ENCODE data around the gene PRRT1.
"Not testable (repeated sequence)": the region's sequence is repeated elsewhere in the genome, so short reads cannot be mapped to it uniquely, and the experiment has no call there.

The PRRT1 gene

DNA sequence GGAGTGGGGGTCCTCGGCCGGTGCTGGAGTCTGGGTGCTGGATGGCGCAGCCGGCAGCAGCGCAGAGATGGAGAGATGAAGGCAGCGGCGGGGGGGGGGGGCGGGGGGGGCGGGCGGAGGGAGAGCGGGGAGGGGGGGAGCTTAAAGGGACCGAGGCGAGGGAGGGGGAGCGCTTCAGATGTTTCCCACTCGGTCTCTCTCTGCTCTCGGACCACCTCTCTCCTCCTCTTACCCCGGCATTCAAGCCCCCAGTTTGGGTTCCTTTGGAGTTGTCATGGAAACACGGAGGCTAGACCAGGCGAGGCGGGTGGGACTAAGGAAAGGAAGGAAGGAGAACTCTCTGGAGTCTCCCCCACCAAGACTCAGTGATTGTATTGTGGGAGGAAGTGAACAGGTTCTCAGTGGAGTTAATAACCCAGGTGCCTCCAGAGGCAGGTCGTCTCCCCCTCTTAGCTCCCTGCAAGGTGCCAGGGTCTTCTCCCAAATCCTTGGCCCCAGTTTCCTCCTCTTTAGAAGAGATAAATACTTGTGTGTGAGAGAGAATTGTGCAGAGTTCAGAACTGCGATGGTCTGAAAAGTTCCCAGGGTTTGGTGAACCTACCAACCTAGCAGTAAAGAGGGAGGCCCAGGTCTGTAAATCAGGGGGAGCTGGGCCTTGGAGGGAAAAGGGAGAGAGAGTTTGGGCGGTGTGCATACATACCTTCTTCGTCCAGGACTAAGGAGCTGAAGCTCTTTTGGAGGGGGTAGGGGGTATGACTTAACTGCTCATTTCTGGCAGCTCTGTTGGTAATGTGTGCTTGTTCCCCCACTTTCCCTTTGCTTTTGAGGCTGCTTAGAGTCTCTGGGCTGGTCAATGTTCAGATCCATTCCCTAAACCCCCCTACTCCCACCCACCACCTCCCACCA is at the start of gene PRRT1:
PRRT1 (minus strand) TSS at position 77 of the 906 bp plus-strand sequence. CDS start 112 bp downstream, outside the sequence.
- DNase-seq (ENCODE audit: low spot score) = peak; percentile 80

DNA sequence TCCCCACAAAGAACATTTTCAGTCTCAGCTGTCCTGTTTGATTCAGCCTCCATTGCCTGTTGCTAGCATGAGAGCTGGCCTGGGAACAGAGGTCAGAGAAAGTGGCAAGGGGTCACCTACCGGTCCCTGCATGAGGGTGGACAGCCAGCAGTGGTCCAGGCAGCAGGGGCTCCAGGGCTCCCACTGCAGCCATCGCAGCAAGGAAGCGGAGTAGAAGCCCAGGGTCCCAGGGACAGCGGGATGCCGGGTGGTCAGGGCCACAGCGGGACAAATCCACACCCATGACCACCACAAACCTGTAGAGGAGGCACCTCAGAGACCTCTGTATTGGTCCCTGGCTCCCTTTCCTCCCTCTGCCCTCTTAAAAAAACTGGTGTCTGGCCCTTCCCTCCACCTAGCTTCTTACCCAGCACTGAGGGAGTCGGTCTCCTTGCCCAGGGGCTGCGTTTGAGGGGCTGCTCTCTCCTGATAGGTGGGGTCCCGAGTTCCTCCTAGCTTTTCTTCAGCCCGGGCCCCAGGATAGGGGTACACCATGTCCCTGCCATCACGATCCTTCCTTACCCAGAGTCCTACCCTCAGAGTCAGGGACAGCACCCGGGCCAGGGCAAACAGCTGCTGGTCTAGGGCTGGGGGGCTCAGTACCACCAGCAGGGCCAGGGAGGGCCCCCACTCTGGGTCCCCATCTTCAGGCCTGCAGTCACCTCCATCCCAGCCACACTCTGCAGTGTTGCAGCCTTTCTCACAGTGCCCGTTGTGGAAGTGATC is 49.2 kb upstream of the PRRT1 start:
- DNase-seq (ENCODE audit: low spot score) = no peak

DNA sequence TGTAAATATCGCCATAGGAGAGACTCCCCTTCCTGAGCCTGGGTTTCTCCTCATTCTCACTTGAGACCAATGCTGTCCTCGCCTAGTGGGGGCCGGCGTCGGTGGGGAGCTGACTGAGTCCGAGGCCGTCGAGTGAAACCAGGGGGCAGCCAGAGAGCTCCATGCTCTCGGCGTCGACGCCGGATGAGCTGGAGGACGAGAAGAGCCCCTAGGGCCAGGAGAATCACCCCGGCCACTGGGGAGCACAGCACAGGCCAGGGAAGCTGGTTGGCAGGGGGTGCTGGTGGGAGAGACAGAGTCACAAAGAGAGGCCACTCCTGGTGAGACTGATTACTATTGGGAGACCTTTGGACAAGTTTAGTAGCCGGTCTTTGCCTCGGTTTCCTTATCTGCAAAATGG is 47.1 kb upstream of the PRRT1 start:
- DNase-seq (ENCODE audit: low spot score) = no peak

DNA sequence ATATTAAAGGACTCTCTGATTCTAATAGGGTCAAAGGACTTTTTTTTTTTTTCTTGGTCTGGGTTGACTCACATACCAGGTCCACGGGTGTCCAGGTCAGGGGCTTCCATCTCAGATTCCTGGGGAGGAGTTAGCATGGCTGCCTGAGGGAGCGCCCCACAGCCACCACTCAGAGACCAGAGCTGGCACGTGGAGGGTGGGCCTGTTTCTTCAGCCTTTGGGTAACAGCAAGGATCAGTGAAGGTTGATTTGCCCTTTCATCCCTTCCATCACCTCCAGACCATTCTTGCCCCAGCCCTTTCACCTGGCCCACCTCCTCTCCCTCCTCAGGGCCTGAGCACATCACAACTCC is 46.6 kb upstream of the PRRT1 start:
- no peak for DNase-seq (ENCODE audit: low spot score)

DNA sequence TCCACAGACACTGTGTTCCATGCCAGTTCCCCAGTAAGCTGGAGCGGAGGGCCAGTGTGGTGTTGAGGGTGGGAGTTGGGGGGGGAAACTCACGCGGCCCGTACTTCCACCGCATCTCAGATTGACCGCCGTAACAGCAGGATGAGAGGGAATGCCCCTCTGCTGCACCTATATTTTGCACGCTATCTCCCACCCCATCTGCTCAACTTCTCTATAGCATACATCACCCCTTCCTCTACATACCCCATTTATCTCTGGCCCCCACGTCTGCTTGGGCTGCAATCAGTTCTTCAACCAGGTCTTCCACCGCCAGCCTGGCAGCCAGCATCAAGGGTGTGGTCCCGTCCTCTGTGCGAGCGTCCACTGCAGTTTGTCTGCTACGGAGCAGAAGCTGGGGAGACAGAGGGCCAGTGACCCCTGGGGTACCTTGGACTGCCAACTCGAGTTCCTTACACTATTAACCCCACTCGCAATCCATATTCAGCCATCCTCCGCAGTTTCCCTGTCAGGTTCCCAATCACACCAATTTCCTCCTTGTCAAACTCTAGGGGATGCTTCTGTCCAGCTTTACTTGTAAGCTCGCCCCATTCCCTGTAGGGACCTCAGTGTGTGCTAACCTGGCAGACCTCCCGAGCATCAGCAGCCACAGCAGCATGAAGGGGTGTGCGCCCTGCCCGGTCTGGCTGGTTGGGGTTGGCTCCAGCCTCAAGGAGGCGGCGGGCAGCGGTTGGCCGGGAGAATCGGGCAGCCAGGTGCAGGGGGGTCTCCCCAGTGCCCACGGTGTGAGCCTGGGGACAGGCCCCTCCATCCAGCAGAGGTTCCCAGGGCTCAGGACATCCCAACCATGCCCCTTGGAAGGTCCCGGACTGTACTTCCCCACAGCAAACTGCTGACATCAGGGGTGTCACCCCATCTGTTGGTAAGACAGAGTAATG is 45.2 kb upstream of the PRRT1 start:
- no peak for DNase-seq (ENCODE audit: low spot score)

DNA sequence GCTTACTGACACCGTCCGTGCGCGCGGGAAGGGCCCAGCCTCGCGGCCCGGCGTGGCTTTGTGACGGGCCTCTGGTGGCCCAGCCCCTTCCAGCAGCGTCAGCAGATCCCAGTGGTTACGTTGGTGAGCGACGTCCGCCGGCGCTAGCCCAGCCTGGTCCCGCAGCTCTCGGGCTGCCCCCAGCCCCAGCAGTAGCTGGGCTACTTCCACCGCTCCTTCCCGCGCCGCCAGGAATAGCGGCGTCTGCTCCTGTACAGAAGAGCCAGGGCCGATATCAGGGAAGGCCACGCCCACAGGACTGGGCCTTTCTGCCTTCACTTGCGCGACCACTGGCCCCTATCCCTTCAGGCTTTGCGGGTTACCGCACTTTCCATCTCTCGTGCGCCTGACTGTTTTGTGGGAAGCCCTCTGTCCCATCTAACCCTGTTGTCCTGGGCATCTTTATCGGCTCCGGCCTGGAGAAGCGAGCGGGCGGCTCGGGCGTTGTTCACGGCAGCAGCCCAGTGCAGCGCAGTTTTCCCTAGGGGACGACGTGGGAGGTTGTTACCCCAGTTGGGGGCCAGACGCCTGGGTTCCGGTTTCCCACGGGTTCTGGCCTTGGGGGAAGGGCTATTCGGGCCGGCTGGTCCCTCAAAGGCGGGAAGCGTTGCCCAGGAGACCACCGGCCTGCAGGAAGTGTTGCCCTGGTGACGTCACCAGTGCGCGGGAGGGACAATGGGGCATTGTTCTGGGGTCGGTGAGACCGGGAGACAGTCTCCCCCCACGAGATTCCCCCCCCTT is 44.4 kb upstream of the PRRT1 start:
- peak; percentile 76 for DNase-seq (ENCODE audit: low spot score)

DNA sequence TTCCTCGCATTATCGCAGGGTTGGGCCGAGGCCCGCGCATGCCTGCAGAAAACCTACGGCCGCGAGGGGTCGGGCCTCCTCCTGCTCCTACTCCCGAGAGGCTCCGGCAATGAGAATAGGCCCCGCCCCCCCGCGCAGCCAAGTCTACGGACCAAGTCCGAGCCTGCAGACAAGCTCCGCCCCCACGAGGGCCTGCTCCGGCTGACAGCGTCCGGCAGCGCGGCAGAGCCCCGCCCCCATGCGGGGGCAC is 43.8 kb upstream of the PRRT1 start:
- peak; percentile 98 for DNase-seq (ENCODE audit: low spot score)

DNA sequence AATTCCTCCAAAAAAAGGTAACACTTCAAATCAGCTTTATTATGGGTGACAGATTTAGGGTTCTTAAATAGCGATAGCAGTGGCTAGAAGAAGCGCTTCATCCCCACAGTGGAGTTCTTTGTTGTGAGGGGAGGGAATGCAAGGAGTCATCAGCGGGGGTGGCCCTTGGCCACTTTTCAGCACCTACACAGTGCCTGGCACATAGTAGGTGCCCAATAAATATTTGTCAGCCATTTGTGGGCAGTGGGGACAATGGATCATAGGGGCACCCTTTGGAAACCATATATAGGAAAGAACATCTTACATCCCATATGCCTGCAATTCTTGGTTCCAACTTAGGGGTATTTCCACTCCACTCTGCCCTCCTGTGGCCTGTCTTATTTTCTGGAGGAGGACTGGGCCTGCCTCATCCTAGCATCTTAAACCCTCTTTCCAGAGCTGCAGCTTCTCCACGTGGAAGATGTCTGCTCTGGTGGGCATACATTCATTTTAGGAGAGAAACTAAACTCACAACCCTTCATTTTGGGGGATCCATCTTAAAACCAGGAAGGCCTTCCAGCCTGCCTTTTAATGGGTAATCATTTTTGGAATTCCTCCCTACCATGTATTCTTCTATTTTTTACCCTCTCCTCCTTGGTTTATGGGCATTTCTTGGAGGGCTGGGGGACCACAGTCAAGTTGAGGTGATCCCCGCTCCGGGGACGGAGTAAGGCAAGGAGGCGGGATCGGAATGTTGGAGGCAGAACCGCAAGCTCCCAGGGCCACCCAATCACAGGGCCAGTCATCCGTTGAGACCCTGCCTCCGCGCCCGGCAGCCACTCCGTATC is 43.3 kb upstream of the PRRT1 start:
- peak; percentile 50 for DNase-seq (ENCODE audit: low spot score)

DNA sequence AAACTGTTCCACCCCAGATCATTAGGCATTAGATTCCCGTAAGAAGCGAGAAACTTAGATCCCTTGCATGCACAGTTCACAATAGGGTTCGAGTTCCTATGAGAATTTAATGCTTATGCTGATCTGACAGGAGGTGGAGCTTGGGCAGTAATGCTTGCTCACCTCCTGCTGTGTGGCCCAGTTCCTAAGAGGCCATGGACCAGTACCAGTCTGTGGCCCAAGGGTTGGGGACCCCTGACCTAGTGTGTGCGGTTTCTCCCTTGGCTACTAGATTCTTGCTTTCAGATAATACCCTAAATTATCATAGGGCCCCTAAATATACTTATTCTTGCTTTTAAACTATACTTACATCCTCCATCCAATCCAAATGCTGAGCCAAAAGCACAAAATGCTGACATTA is 42.6 kb upstream of the PRRT1 start:
- DNase-seq (ENCODE audit: low spot score) = no peak

DNA sequence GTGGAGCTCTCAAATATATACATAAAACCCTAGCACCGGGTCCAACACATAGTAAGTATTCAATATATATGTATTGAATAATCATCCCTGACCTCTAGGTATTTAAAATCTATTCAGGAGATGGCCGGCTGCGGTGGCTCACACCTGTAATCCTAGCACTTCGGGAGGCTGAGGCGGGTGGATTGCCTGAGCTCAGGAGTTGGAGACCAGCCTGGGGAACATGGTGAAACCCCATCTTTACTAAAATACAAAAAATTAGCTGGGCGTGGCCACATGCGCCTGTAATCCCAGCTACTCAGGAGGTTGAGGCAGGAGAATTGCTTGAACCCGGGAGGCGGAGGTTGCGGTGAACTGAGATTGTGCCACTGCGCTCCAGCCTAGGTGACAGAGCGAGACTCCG is 41.4 kb upstream of the PRRT1 start:
- not testable (repeated sequence) for DNase-seq (ENCODE audit: low spot score)

DNA sequence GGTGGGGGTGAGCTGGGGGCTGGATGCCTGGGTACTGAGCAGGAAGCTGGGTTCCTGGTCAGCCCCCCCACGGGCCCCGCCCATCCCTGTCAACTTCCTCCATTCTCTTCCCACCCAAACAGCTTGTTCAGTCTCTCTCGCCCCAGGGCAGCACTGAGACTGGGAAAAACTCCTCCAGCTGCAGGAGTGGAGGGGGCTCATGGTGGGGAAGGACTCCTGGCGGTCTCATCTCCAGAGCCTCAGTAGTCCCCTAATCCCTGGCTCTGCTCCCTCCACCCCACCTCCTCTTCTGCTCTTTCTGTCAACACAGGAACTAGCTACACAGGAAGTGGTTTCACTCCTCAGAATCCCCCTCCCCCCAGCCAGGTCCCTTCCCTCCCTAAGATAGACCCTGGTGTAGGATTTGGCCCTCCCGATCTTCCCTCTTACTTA is 40.9 kb upstream of the PRRT1 start, which contains the start of gene GPSM3:
GPSM3 (minus strand) TSS at position 36 of the 432 bp plus-strand sequence. CDS start 130 bp downstream, outside the sequence.
- DNase-seq (ENCODE audit: low spot score) = peak; percentile 47

DNA sequence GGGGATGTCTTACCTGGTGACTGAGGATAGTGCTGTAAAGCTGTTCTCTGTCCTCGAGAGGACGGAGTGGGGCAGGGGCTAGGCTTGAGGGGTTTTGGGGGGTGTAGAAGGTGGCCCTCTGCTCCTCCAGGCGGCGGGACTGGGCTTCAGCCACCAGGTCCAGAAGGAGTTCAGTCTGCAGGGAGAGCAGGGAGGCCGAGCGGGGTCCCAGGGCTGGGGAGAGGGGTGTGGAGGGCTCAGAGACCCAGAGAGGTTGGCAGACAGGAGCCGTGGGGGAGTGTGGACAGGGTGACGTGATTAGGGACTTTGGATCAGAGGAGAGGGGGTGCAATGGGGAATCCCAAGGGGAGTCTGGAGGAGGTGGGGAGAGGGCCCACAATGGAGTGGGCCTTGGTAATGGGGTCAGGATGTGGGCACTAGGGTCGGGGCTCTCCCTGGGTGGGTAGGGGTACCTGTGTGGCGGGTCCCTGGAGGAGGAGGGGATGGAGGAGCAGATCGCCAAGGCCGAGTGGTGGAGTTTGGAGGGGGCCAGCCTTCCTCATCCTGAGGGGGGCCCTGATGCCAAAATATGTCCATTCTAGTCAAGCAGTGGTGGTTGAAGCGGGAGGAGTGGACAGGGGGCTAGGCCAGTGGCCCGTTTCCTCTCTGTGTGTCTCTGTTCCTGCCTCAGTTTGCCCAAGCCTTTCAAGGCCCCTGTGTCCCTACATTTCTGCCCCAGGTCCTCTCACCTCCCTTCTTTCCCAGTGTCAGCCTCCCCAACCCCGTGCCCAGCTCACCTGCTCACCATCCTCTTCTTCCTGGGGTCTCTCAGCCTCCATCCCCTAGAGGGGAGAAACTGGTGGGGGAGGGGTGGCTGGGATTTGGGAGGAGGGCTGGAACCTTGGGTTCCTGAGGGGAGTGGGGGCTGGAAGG is 40.2 kb upstream of the PRRT1 start:
- no peak for DNase-seq (ENCODE audit: low spot score)

DNA sequence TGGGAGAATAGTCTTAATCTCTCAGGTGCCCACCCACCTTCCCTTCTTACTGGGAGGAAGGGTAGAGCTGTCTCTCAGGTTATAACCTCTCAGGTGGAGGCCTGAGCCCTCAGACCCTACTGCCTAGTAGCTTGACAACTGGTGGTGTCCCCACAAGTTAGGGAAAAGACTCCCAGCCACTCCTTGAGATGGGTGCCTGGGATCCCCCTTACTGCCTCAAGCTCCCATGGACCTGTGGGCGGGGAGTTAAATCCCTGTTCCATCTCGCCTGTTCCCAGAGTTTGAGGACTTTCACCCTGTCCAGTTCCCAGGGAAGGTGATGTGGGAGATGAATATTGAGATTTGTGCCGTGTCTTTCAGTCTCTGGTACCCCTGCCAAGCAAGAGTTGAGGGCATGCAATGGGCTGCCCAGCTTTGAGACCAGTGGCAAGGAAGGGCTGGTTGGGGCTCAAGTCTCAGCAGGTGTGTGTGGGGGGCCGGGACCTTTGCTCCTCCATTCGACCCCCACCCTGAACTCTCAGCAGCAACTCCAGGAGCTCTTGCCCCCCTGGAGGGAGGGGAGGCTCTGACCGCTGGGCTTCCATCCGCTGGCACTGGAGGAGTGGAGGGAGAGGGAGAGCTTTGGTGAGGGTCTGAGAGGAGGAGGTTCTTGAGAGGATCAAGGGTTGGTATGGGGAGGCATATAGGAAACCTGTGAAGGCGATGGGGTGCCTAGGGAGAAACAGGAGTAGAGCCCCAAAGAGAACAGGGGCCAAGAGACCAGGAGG is 39.4 kb upstream of the PRRT1 start:
- no peak for DNase-seq (ENCODE audit: low spot score)

DNA sequence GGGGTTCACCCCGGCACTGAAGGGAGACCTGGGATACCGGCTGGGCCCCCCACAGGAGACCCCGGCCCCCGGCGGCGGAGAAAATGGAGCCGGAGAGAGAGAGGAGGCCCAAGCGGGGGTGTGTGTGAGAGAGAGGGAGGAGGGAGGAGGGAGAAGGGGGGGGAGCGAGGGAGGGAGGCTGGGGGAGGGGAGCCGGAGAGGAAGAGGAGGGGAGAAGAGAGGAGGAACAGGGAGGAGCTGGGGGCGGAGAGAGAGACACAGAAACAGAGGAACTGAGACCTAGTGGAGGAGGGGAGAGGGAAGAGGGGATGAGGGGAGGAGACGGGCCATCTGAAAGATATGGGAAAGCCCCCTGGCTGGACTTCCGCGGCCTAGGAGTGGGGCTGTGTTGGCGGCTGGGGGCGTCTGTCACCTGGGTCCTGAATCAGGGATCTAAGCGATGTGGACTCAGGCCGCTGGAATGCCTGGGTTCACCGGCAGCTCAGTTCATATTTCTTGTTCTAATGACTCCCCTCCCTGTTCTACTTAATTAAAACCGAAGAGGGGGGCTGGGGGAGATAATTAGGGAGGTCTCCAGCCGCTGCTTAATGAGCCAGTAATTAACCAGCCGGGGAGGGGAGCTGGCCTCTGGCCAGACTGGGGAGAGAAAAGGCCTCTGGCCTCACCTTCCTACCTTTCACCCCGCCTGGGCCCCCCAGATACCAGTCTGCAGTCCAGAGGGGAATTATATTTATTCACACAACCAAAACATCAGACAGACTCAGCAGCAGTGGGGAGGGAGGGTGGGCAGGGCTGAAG is 38.5 kb upstream of the PRRT1 start, which contains the start of gene PBX2:
PBX2 (minus strand) TSS at position 149 of the 798 bp plus-strand sequence. CDS start 287 bp downstream, outside the sequence.
- peak; percentile 86 for DNase-seq (ENCODE audit: low spot score)

DNA sequence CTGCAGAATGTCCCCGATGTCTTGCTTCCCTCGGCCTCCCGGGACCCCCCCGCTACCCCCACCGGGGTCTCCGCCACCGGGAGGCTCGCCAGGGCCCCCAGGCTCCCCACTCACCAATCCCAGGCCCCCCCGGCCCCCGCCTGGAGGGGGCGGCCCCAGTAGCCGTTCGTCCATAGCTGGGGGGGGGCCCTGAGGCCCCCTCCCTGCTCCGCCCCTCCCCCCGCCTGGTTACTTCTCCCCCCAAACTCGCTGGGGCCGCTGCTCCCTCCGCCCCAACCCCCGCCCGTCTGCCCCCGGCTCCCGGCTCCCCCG is 38.0 kb upstream of the PRRT1 start:
- DNase-seq (ENCODE audit: low spot score) = peak; percentile 24

DNA sequence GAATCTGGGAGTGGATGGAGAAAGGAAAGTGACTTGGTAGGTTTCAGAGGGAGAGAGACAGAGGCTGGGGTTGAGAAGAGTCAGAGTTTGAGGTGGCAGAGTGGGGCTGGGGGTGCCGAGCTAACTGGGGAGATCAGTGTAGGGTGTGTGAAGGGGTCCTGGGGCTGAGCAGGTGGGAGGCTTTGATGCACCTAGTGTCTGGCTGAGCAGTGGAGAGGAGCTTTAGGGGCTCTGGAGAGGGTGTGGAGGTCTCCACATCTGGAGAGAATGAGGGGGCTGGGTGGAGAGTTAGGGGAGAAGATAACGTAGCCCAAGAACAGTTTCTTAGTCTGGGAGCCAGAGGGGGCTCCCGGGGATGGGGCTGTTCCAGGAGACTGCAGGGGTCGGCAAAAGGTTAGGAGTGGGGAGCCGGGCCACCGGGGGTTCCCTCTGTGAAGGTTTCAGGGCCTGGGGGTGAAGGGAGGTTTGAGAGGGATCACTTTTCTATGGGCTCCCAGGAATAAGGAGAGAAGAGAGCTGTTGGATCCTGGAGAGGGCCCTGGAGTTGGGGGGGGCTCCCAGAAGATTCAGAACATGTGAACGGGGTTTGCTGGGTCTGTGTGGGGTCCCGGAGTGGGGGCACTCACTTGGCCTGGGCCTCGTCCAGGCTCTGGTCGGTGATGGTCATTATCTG is 37.5 kb upstream of the PRRT1 start:
- no peak for DNase-seq (ENCODE audit: low spot score)

DNA sequence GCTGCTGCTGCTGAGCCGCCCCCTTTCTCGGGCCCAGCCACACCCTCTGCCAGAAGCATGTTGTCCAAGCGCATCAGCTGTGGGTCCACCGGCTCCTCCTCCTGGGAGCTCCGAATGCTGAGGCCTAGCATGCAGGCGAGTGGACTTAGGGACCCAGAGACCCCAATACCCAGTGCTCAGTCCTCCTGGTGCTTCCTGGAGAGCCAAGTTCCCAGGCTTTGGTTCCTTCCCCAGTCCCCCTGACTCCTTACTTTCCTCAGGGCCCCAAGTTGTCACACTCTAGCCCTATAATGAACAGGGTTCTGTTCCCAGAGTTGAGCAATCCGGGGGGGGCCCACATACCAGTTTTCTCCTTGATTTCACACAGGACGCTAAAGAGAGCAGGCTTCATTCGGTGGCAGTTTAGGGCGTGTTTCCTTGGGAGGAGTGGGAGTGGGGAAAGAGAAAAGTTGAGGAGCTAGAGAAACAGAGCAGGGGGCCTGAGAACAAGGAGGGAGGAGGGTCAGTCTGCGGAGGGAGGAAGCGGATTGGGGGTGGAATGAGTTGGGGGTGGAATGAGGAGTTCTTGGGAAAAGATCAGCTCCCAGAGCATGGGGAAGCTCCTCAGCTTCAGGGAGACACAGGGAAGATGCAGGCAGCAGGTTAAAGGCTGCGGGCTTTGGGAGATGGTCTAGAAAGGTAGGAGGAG is 36.8 kb upstream of the PRRT1 start:
- DNase-seq (ENCODE audit: low spot score) = no peak

Measured in GM03348 (cell line).